Astrocyte (in vitro differentiated cells and primary cell): ENCODE data around the gene GMDS. TPM values are rescaled to one million over a fixed set of nuclear protein-coding genes. Genes with fewer than 3 reads are reported as not detected.

ENCODE experiments used
- DNase-seq: peaks from one replicate; pipeline ENCODE4 v3.0.0-alpha.2; 2010; ENCODE audit warnings: low read depth
- FAIRE-seq: peaks from 2 replicates; lab custom pipeline; 2011; peaks lifted over from hg19 to GRCh38; lab: Jason Lieb, UNC
- H2AFZ ChIP-seq: 2 replicates; pipeline ENCODE4 v1.6.0; 2012; ENCODE audit warnings: low read depth, low read length, inconsistent platforms
- H3K27ac ChIP-seq: 2 replicates; pipeline ENCODE4 v1.5.1; 2011; ENCODE audit warnings: low read depth, low read length, inconsistent platforms
- H3K27me3 ChIP-seq: 2 replicates; pipeline ENCODE4 v1.6.0; 2011; ENCODE audit warnings: low read length, inconsistent platforms; ENCODE audit not compliant: insufficient read depth
- H3K36me3 ChIP-seq: 2 replicates; pipeline ENCODE4 v1.5.1; 2011; ENCODE audit warnings: low read length, inconsistent platforms; ENCODE audit not compliant: insufficient read depth
- H3K4me1 ChIP-seq: 2 replicates; pipeline ENCODE4 v1.5.1; 2011; ENCODE audit warnings: low read length, inconsistent platforms; ENCODE audit not compliant: insufficient read depth
- H3K4me2 ChIP-seq: 2 replicates; pipeline ENCODE4 v1.6.0; 2012; ENCODE audit warnings: low read length, inconsistent platforms
- H3K4me3 ChIP-seq: 2 replicates; pipeline ENCODE4 v1.5.1; 2011; ENCODE audit warnings: low read depth, mild to moderate bottlenecking, low read length, inconsistent platforms; ENCODE audit not compliant: insufficient read depth
- H3K79me2 ChIP-seq: 2 replicates; pipeline ENCODE4 v1.6.0; 2012; ENCODE audit warnings: mild to moderate bottlenecking, low read length, inconsistent platforms; ENCODE audit not compliant: insufficient read depth
- H3K9ac ChIP-seq: 2 replicates; pipeline ENCODE4 v1.6.0; 2012; ENCODE audit warnings: mild to moderate bottlenecking, low read length, inconsistent platforms
- H3K9me3 ChIP-seq: 2 replicates; pipeline ENCODE4 v1.5.1; 2012; ENCODE audit warnings: low read depth, mild to moderate bottlenecking, low read length, inconsistent platforms; ENCODE audit not compliant: insufficient read depth
- H4K20me1 ChIP-seq: 2 replicates; pipeline ENCODE4 v1.6.0; 2012; ENCODE audit warnings: low read length, inconsistent platforms; ENCODE audit not compliant: insufficient read depth
- H3K27ac Mint-ChIP-seq: one replicate; pipeline ENCODE4 v1.8.0; 2021; ENCODE audit warnings: mild to moderate bottlenecking, mixed read lengths; ENCODE audit not compliant: unreplicated experiment
- H3K27me3 Mint-ChIP-seq: one replicate; pipeline ENCODE4 v1.8.0; 2021; ENCODE audit warnings: low read depth, mixed read lengths; ENCODE audit not compliant: unreplicated experiment
- H3K36me3 Mint-ChIP-seq: one replicate; pipeline ENCODE4 v1.8.0; 2021; ENCODE audit warnings: low read depth, mixed read lengths; ENCODE audit not compliant: unreplicated experiment
- H3K4me1 Mint-ChIP-seq: one replicate; pipeline ENCODE4 v1.8.0; 2021; ENCODE audit warnings: low read depth, mixed read lengths; ENCODE audit not compliant: unreplicated experiment
- H3K4me3 Mint-ChIP-seq: one replicate; pipeline ENCODE4 v1.8.0; 2021; ENCODE audit warnings: mild to moderate bottlenecking, moderate library complexity, mixed read lengths; ENCODE audit not compliant: unreplicated experiment
- H3K9me3 Mint-ChIP-seq: one replicate; pipeline ENCODE4 v1.8.0; 2021; ENCODE audit warnings: mild to moderate bottlenecking, mixed read lengths; ENCODE audit not compliant: unreplicated experiment
- EZH2 ChIP-seq: IDR thresholded peaks from 2 replicates; pipeline ENCODE4 v1.6.1; 2012; ENCODE audit warnings: mild to moderate bottlenecking, low read length, inconsistent platforms; ENCODE audit not compliant: insufficient read depth
- total RNA-seq: library from RNA; stranded (reverse); gene quantifications from 2 replicates; pipeline ENCODE4 v1.2.1, GENCODE V29; 2021
- TF ChIP-seq, protein P1 (sequence below): IDR thresholded peaks from 2 replicates; pipeline ENCODE4 v1.5.1; 2011; ENCODE audit warnings: low read depth, mild to moderate bottlenecking, inconsistent platforms, low read length, moderate library complexity; ENCODE audit not compliant: insufficient read depth

The GMDS gene
- total RNA-seq, 1 donor from 2014 or later: 9.4 TPM

- FAIRE-seq: no peak
- no peak overlapping the region for H2AFZ ChIP-seq
- Mint-ChIP-seq H3K4me3 (no peak overlapping the region), H3K27me3 (no peaks in the 10 kb centered on the region), H3K4me1 (no peaks in the 10 kb centered on the region), H3K36me3 (no peaks in the 10 kb centered on the region), H3K9me3 (no peaks in the 10 kb centered on the region), H3K27ac (no peak overlapping the region)
- peak overlapping the region; percentile 23 for H3K4me2 ChIP-seq
- no peaks in the 10 kb centered on the region for H3K9me3 ChIP-seq
- H3K36me3 ChIP-seq: no peaks in the 10 kb centered on the region
- H3K4me1 ChIP-seq: peaks cover 6% of the 10 kb centered on the region
- no peak overlapping the region for H3K9ac ChIP-seq
- DNase-seq: no peak
- H3K79me2 ChIP-seq: peaks cover 4% of the 10 kb centered on the region
- no peaks in the 10 kb centered on the region for H4K20me1 ChIP-seq
- H3K4me3 ChIP-seq: no peak overlapping the region
- no peaks in the 10 kb centered on the region for H3K27me3 ChIP-seq
- TF ChIP-seq, protein P1, sequence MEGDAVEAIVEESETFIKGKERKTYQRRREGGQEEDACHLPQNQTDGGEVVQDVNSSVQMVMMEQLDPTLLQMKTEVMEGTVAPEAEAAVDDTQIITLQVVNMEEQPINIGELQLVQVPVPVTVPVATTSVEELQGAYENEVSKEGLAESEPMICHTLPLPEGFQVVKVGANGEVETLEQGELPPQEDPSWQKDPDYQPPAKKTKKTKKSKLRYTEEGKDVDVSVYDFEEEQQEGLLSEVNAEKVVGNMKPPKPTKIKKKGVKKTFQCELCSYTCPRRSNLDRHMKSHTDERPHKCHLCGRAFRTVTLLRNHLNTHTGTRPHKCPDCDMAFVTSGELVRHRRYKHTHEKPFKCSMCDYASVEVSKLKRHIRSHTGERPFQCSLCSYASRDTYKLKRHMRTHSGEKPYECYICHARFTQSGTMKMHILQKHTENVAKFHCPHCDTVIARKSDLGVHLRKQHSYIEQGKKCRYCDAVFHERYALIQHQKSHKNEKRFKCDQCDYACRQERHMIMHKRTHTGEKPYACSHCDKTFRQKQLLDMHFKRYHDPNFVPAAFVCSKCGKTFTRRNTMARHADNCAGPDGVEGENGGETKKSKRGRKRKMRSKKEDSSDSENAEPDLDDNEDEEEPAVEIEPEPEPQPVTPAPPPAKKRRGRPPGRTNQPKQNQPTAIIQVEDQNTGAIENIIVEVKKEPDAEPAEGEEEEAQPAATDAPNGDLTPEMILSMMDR: no peak
- no peak for TF ChIP-seq EZH2
- no peak overlapping the region for H3K27ac ChIP-seq
These were observed 14.6 kb downstream of the GMDS start for GRCh38 chr6:2230659-2231277.

DNA sequence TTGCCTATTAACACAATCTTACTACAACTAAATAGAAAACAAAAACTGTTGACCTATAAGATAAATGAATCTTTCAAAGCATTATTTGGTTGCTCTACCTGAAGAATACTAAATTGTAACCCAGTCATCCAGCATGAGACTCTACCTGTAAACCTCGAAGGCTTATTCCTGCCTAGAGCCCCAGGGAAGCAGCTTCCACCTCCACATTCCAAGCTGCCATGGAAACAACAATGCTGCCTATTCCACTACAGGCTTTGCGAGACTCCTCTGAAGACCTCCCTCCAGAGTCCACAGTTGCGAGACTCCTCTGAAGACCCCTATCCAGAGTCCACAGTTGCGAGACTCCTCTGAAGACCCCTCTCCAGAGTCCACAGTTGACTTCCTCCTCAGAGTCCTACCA is 15.7 kb downstream of the GMDS start:
- H3K36me3 Mint-ChIP-seq: no peaks in the 10 kb centered on the region
- no peak overlapping the region for H3K9ac ChIP-seq
- no peak for DNase-seq
- no peak for FAIRE-seq
- H3K27ac ChIP-seq: no peak overlapping the region
- no peaks in the 10 kb centered on the region for H3K9me3 ChIP-seq
- H3K4me3 Mint-ChIP-seq: no peak overlapping the region
- H3K27me3 Mint-ChIP-seq: no peaks in the 10 kb centered on the region
- H3K4me3 ChIP-seq: no peak overlapping the region
- H4K20me1 ChIP-seq: no peaks in the 10 kb centered on the region
- no peak for TF ChIP-seq EZH2
- TF ChIP-seq, protein P1: no peak
- no peak overlapping the region for H3K4me2 ChIP-seq
- H2AFZ ChIP-seq: no peak overlapping the region
- no peaks in the 10 kb centered on the region for H3K4me1 Mint-ChIP-seq
- no peaks in the 10 kb centered on the region for H3K9me3 Mint-ChIP-seq
- peaks cover 6% of the 10 kb centered on the region for H3K4me1 ChIP-seq
- H3K27ac Mint-ChIP-seq: no peak overlapping the region
- no peaks in the 10 kb centered on the region for H3K36me3 ChIP-seq
- no peaks in the 10 kb centered on the region for H3K27me3 ChIP-seq
- H3K79me2 ChIP-seq: peaks cover 4% of the 10 kb centered on the region

GRCh38 chr6:2229039-2229438 is 16.4 kb downstream of the GMDS start:
- Mint-ChIP-seq H3K27ac (no peak overlapping the region), H3K4me1 (no peaks in the 10 kb centered on the region), H3K36me3 (no peaks in the 10 kb centered on the region), H3K27me3 (no peaks in the 10 kb centered on the region), H3K9me3 (no peaks in the 10 kb centered on the region), H3K4me3 (no peak overlapping the region)
- Histone ChIP-seq H2AFZ (no peak overlapping the region), H3K27ac (no peak overlapping the region), H3K9me3 (no peaks in the 10 kb centered on the region), H3K4me3 (no peak overlapping the region), H4K20me1 (no peaks in the 10 kb centered on the region), H3K36me3 (no peaks in the 10 kb centered on the region), H3K4me2 (no peak overlapping the region), H3K27me3 (no peaks in the 10 kb centered on the region), H3K9ac (no peak overlapping the region), H3K4me1 (peaks cover 6% of the 10 kb centered on the region), H3K79me2 (peaks cover 4% of the 10 kb centered on the region)
- no peak for DNase-seq
- no peak for TF ChIP-seq EZH2
- TF ChIP-seq, protein P1: no peak
- no peak for FAIRE-seq
